Panc1 (cell line): Measurements from ENCODE around the gene PTPRF.

Source experiments
- CTCF ChIP-seq: fragments of 450-650 bp; IDR thresholded peaks from 2 replicates; pipeline ENCODE4 v1.5.1; 2017; ENCODE audit warnings: mild to moderate bottlenecking
- POLR2AphosphoS5 ChIP-seq: IDR thresholded peaks from 2 replicates; pipeline ENCODE4 v1.6.1; 2012; ENCODE audit warnings: mild to moderate bottlenecking, low read depth, low read length, moderate library complexity
- SIN3A ChIP-seq: IDR thresholded peaks from 2 replicates; pipeline ENCODE4 v1.6.1; 2012; ENCODE audit warnings: low read depth, mild to moderate bottlenecking, low read length, moderate library complexity, borderline replicate concordance; ENCODE audit not compliant: insufficient read depth
- TCF7L2 ChIP-seq: IDR thresholded peaks from 2 replicates; pipeline ENCODE4 v1.6.1; 2011; ENCODE audit warnings: mild to moderate bottlenecking, low read depth, low read length, inconsistent platforms
- TF ChIP-seq, protein P1 (sequence below), 2 experiments: IDR thresholded peaks; 2 replicates each; pipeline ENCODE4 v1.6.1; 2011 to 2012; ENCODE audit warnings: low read depth in 2 of 2, control low read depth in 1 of 2, low read length in 1 of 2, mild to moderate bottlenecking in 1 of 2, moderate library complexity in 1 of 2; ENCODE audit not compliant: insufficient read depth in 1 of 2

DNA sequence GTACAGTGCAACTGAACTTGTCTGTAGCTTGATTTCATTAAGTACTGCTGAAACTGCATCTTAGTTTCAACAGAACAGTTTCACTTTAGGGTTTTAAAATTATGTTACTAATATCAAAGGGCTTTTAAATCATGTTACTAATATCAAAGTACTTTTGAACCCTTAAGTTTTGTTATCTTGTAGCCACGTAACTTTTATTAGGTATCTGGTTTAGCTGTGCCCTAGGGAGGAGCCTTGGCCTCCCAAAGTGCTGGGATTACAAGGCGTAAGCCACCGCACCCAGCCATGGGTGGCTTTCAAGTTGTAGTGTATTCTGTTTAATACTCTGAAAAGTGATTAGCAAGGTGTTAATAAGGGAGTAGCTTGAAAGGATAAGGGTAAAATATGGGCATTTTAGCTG is 121.2 kb downstream of the PTPRF start:
- TF ChIP-seq CTCF (no peak), POLR2AphosphoS5 (no peak), SIN3A (no peak), TCF7L2 (no peak)
- TF ChIP-seq, protein P1, sequence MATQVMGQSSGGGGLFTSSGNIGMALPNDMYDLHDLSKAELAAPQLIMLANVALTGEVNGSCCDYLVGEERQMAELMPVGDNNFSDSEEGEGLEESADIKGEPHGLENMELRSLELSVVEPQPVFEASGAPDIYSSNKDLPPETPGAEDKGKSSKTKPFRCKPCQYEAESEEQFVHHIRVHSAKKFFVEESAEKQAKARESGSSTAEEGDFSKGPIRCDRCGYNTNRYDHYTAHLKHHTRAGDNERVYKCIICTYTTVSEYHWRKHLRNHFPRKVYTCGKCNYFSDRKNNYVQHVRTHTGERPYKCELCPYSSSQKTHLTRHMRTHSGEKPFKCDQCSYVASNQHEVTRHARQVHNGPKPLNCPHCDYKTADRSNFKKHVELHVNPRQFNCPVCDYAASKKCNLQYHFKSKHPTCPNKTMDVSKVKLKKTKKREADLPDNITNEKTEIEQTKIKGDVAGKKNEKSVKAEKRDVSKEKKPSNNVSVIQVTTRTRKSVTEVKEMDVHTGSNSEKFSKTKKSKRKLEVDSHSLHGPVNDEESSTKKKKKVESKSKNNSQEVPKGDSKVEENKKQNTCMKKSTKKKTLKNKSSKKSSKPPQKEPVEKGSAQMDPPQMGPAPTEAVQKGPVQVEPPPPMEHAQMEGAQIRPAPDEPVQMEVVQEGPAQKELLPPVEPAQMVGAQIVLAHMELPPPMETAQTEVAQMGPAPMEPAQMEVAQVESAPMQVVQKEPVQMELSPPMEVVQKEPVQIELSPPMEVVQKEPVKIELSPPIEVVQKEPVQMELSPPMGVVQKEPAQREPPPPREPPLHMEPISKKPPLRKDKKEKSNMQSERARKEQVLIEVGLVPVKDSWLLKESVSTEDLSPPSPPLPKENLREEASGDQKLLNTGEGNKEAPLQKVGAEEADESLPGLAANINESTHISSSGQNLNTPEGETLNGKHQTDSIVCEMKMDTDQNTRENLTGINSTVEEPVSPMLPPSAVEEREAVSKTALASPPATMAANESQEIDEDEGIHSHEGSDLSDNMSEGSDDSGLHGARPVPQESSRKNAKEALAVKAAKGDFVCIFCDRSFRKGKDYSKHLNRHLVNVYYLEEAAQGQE (IDR thresholded peaks at IDR 0.05; ENCODE audit: insufficient read depth in 1 of 2, low read depth in 2 of 2, low read length in 1 of 2) = no peak
